NOMO-1 treated with DMSO at 0.1 percent for 48 hours (cell line): Measurements from ENCODE around the gene U2AF2.

Source experiments
- DNase-seq: peaks from one replicate; lab custom pipeline; 2025; ENCODE audit not compliant: unreplicated experiment; lab: John Stamatoyannopoulos, UW

U2AF2 gene

GRCh38 chr19:55655648-55656040, 809 bp downstream of the U2AF2 start:
- DNase-seq, result no peak

GRCh38 chr19:55656552-55656951, 1.7 kb downstream of the U2AF2 start:
- DNase-seq, result no peak

GRCh38 chr19:55656988-55657747, 2.3 kb downstream of the U2AF2 start:
- DNase-seq, result no peak

GRCh38 chr19:55658846-55659459, 4.1 kb downstream of the U2AF2 start:
- no peak for DNase-seq

- no peak for DNase-seq
Observed at GRCh38 chr19:55659822-55660221, 5.0 kb downstream of the U2AF2 start.

GRCh38 chr19:55660404-55660803, 5.6 kb downstream of the U2AF2 start:
- no peak for DNase-seq

GRCh38 chr19:55660991-55661390, 6.2 kb downstream of the U2AF2 start:
- DNase-seq, result no peak

GRCh38 chr19:55661826-55662225, 7.0 kb downstream of the U2AF2 start:
- no peak for DNase-seq

GRCh38 chr19:55663846-55664536, 9.2 kb downstream of the U2AF2 start:
- no peak for DNase-seq

GRCh38 chr19:55666343-55667005, 11.6 kb downstream of the U2AF2 start:
- DNase-seq, result no peak

- no peak for DNase-seq
Observed at GRCh38 chr19:55667006-55667381, 12.2 kb downstream of the U2AF2 start.

GRCh38 chr19:55667511-55667910, 12.7 kb downstream of the U2AF2 start:
- DNase-seq, result no peak

- DNase-seq, result no peak
Observed at GRCh38 chr19:55667958-55668357, 13.1 kb downstream of the U2AF2 start.

- no peak for DNase-seq
Observed at GRCh38 chr19:55668603-55669348, 13.9 kb downstream of the U2AF2 start.

- DNase-seq, result no peak
Observed at GRCh38 chr19:55669418-55670279, 14.8 kb downstream of the U2AF2 start.

- DNase-seq, result no peak
Observed at GRCh38 chr19:55670280-55671053, 15.6 kb downstream of the U2AF2 start.

GRCh38 chr19:55671054-55671378, 16.2 kb downstream of the U2AF2 start:
- no peak for DNase-seq

GRCh38 chr19:55672418-55672817, 17.6 kb downstream of the U2AF2 start:
- no peak for DNase-seq

- no peak for DNase-seq
Observed at GRCh38 chr19:55673465-55673864, 18.6 kb downstream of the U2AF2 start.
